MM.1S (cell line): Measurements from ENCODE around the gene OOSP2.

Source experiments
- EZH2 ChIP-seq: fragments of 300-600 bp; sonication (generic); optimal IDR thresholded peaks from 2 replicates; pipeline ENCODE3; 2017; ENCODE audit warnings: low read depth, mild to moderate bottlenecking, antibody characterized with exemption, low read length, mixed read lengths
- EZH2phosphoT487 ChIP-seq: fragments of 300-600 bp; sonication (generic); IDR thresholded peaks from 2 replicates; pipeline ENCODE4 v1.6.1; 2018; ENCODE audit warnings: antibody characterized with exemption, low read length
- TF ChIP-seq, protein P1 (sequence below): fragments of 300-600 bp; sonication (generic); IDR thresholded peaks from 2 replicates; pipeline ENCODE4 v1.5.1; 2016; ENCODE audit warnings: antibody characterized with exemption, low read length, mixed read lengths

DNA sequence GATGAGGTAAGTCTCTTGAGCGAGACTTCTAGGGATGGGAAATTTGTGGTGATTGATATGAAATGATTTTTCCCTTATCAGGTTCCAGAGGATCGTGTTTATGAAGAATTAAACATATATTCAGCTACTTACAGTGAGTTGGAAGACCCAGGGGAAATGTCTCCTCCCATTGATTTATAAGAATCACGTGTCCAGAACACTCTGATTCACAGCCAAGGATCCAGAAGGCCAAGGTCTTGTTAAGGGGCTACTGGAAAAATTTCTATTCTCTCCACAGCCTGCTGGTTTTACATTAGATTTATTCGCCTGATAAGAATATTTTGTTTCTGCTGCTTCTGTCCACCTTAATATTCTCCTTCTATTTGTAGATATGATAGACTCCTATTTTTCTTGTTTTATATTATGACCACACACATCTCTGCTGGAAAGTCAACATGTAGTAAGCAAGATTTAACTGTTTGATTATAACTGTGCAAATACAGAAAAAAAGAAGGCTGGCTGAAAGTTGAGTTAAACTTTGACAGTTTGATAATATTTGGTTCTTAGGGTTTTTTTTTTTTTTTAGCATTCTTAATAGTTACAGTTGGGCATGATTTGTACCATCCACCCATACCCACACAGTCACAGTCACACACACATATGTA lies 55.4 kb downstream of the OOSP2 start:
- TF ChIP-seq, protein P1, sequence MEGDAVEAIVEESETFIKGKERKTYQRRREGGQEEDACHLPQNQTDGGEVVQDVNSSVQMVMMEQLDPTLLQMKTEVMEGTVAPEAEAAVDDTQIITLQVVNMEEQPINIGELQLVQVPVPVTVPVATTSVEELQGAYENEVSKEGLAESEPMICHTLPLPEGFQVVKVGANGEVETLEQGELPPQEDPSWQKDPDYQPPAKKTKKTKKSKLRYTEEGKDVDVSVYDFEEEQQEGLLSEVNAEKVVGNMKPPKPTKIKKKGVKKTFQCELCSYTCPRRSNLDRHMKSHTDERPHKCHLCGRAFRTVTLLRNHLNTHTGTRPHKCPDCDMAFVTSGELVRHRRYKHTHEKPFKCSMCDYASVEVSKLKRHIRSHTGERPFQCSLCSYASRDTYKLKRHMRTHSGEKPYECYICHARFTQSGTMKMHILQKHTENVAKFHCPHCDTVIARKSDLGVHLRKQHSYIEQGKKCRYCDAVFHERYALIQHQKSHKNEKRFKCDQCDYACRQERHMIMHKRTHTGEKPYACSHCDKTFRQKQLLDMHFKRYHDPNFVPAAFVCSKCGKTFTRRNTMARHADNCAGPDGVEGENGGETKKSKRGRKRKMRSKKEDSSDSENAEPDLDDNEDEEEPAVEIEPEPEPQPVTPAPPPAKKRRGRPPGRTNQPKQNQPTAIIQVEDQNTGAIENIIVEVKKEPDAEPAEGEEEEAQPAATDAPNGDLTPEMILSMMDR = no peak
- TF ChIP-seq EZH2phosphoT487 (no peak), EZH2 (no peak)
